ENCODE data around the gene VSX2. TPM values are rescaled to one million over a fixed set of nuclear protein-coding genes. Genes with fewer than 3 reads are reported as not detected.

VSX2 gene
- total and polyA plus RNA-seq, 2 experiments from 2014 or later = not detected

- Histone ChIP-seq H3K27me3 (peaks cover 67% of the 10 kb centered on the region), H3K4me1 (ENCODE audit: insufficient read depth) (no peaks in the 10 kb centered on the region), H3K27ac (no peak overlapping the region), H3K4me3 (no peak overlapping the region), H3K79me2 (no peaks in the 10 kb centered on the region), H3K9me3 (ENCODE audit: low read depth) (no peaks in the 10 kb centered on the region), H3K9me2 (replicated peaks; ENCODE audit: insufficient read depth) (no peaks in the 10 kb centered on the region), H4K20me1 (ENCODE audit: insufficient read depth, poor library complexity, severe bottlenecking) (no peaks in the 10 kb centered on the region), H3K36me3 (replicated peaks; ENCODE audit: insufficient read depth, low read depth) (no peaks in the 10 kb centered on the region), H3K4me2 (no peak overlapping the region), H2AFZ (no peak overlapping the region)
- TF ChIP-seq EZH2 (IDR thresholded peaks at IDR 0.05; ENCODE audit: borderline replicate concordance) = no peak
- no peak for TF ChIP-seq CTCF (IDR thresholded peaks at IDR 0.05; ENCODE audit: poor library complexity)
- no peak for TF ChIP-seq EZH2phosphoT487 (IDR thresholded peaks at IDR 0.05; ENCODE audit: low read depth, severe bottlenecking, unreplicated experiment)
- DNase-seq (ENCODE audit: low spot score) = no peak
- WGBS (ENCODE audit: low lambda C conversion rate, missing lambda C conversion rate) = 80% methylated on average over 4 of the region's 4 CpGs
Observed at GRCh38 chr14:74235017-74235416, 4.2 kb upstream of the VSX2 start.

GRCh38 chr14:74237441-74237840 lies 1.8 kb upstream of the VSX2 start:
- Histone ChIP-seq H3K27me3 (peaks cover 83% of the 10 kb centered on the region), H3K9me2 (replicated peaks; ENCODE audit: insufficient read depth) (no peaks in the 10 kb centered on the region)

GRCh38 chr14:74239848-74240793 lies 872 bp downstream of the VSX2 start:
- Histone ChIP-seq H3K36me3 (replicated peaks; ENCODE audit: insufficient read depth, low read depth) (no peaks in the 10 kb centered on the region), H3K4me1 (ENCODE audit: insufficient read depth) (peaks cover 15% of the 10 kb centered on the region), H3K9me2 (replicated peaks; ENCODE audit: insufficient read depth) (no peaks in the 10 kb centered on the region), H3K27me3 (peaks cover 93% of the 10 kb centered on the region), H3K4me2 (peak overlapping the region; percentile 73), H4K20me1 (ENCODE audit: insufficient read depth, poor library complexity, severe bottlenecking) (no peaks in the 10 kb centered on the region), H3K79me2 (no peaks in the 10 kb centered on the region), H2AFZ (peak overlapping the region; percentile 78), H3K27ac (no peak overlapping the region), H3K4me3 (no peak overlapping the region), H3K9me3 (ENCODE audit: low read depth) (no peaks in the 10 kb centered on the region)
- DNase-seq (ENCODE audit: low spot score) = no peak
- no peak for TF ChIP-seq CTCF (IDR thresholded peaks at IDR 0.05; ENCODE audit: poor library complexity)
- TF ChIP-seq EZH2 (IDR thresholded peaks at IDR 0.05; ENCODE audit: borderline replicate concordance) = peak; percentile 95
- TF ChIP-seq EZH2phosphoT487 (IDR thresholded peaks at IDR 0.05; ENCODE audit: low read depth, severe bottlenecking, unreplicated experiment) = peak; percentile 69
- WGBS (ENCODE audit: low lambda C conversion rate, missing lambda C conversion rate) = 2% methylated on average over 90 of the region's 94 CpGs

More at GRCh38 chr14:74237441-74237840, 1.8 kb upstream of the VSX2 start:
- no peaks in the 10 kb centered on the region for H3K79me2 ChIP-seq
- no peak for TF ChIP-seq EZH2 (IDR thresholded peaks at IDR 0.05; ENCODE audit: borderline replicate concordance)
- no peak for TF ChIP-seq CTCF (IDR thresholded peaks at IDR 0.05; ENCODE audit: poor library complexity)
- no peak for TF ChIP-seq EZH2phosphoT487 (IDR thresholded peaks at IDR 0.05; ENCODE audit: low read depth, severe bottlenecking, unreplicated experiment)
- no peaks in the 10 kb centered on the region for H3K9me3 ChIP-seq (ENCODE audit: low read depth)
- no peak overlapping the region for H2AFZ ChIP-seq
- H3K36me3 ChIP-seq (replicated peaks; ENCODE audit: insufficient read depth, low read depth) = no peaks in the 10 kb centered on the region
- no peak overlapping the region for H3K4me3 ChIP-seq
- H4K20me1 ChIP-seq (ENCODE audit: insufficient read depth, poor library complexity, severe bottlenecking) = no peaks in the 10 kb centered on the region
- DNase-seq (ENCODE audit: low spot score) = no peak
- no peak overlapping the region for H3K27ac ChIP-seq
- H3K4me2 ChIP-seq = no peak overlapping the region
- H3K4me1 ChIP-seq (ENCODE audit: insufficient read depth) = peaks cover 15% of the 10 kb centered on the region
- 90% methylated on average over 4 of the region's 4 CpGs for WGBS (ENCODE audit: low lambda C conversion rate, missing lambda C conversion rate)
